Vagina (tissue), 2 donors: ENCODE data around the gene MGMT. TPM values are rescaled to one million over a fixed set of nuclear protein-coding genes. Genes with fewer than 3 reads are reported as not detected.

ENCODE experiments used
- DNase-seq, 2 donors: peaks; one replicate each; pipeline ENCODE4 v3.0.0-alpha.2; 2017; ENCODE audit errors: extremely low spot score in 2 of 2
- H3K27ac ChIP-seq: fragments of 200-600 bp; sonication (generic); one replicate; pipeline ENCODE4 v1.5.1; 2019
- H3K27me3 ChIP-seq: fragments of 200-600 bp; sonication (generic); one replicate; pipeline ENCODE4 v1.5.1; 2019
- H3K36me3 ChIP-seq, 2 donors: fragments of 200-600 bp; sonication (generic); one replicate each; pipeline ENCODE4 v1.5.1; 2017 to 2019
- H3K4me1 ChIP-seq: fragments of 200-600 bp; sonication (generic); one replicate; pipeline ENCODE4 v1.5.1; 2019
- H3K4me3 ChIP-seq, 2 donors: fragments of 200-600 bp; sonication (generic); 1 replicate in 1 of 2; 2 replicates in 1 of 2; pipeline ENCODE4 v1.5.1; 2016 to 2019
- H3K9me3 ChIP-seq: fragments of 200-600 bp; sonication (generic); one replicate; pipeline ENCODE4 v1.5.1; 2019
- CTCF ChIP-seq, 3 experiments: fragments of 450-650 bp in 2 of 3; fragments of 200-600 bp in 1 of 3; sonication (generic) in 1 of 3; IDR thresholded peaks; one replicate each; pipeline ENCODE4 v1.5.1; 2017 to 2019; ENCODE audit warnings: antibody characterized with exemption in 3 of 3, mild to moderate bottlenecking in 2 of 3, moderate library complexity in 2 of 3
- POLR2A ChIP-seq, 2 donors: fragments of 450-650 bp; IDR thresholded peaks; one replicate each; pipeline ENCODE4 v1.6.1; 2017; ENCODE audit warnings: antibody characterized with exemption in 2 of 2, mild to moderate bottlenecking in 2 of 2, moderate library complexity in 2 of 2
- POLR2AphosphoS5 ChIP-seq, 2 donors: sonication (generic); formaldehyde crosslinking; IDR thresholded peaks; one replicate each; pipeline ENCODE4 v1.9.0; 2017; ENCODE audit warnings: antibody characterized with exemption in 2 of 2, mild to moderate bottlenecking in 2 of 2, low read depth in 1 of 2; ENCODE audit not compliant: insufficient read depth in 1 of 2
- intact Hi-C: fragments of 100-400 bp; cut with DNase I; formaldehyde crosslinking; loops from one replicate; pipeline ENCODE4 v1.15.1; 2023
- total RNA-seq: library from RNA; depleted of rRNA; stranded (reverse); fragments of >200 nt; gene quantifications from one replicate; pipeline ENCODE4 v1.2.3, GENCODE V29; 2016

MGMT gene
- total RNA-seq, 1 donor from 2014 or later = 16.0 TPM

DNA sequence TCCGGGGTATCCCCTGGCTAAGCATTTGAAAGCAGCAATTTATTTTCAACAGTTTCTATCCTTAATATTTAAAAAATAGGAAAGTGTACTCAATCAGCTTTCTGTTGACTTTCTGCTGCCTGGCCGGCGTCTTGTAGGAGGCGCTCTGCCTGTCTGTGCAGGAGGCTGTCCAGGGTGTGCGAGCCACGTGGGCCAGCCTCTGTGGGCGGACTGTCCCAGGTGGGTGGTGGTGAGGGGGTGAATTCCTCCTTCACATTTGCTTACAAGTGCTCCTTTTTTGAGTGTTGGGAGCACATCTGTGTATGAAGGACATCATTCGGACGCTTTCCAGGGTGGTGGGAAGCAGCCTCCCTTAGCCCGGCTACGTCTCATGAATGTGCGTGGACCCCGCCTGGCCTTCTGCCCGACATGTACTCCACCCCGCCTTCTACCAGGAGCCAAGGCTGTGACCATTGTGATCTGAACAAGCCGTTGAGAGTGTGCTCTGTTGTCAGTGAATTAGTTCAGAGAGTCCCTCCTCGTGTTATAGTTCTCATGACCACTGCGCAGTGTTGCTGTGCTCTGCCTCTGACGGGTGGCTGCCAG, 114.9 kb downstream of the MGMT start:
- TF ChIP-seq CTCF (IDR thresholded peaks at IDR 0.05) = no peak
- no peak for TF ChIP-seq POLR2A (IDR thresholded peaks at IDR 0.05)
- no peak for TF ChIP-seq POLR2AphosphoS5 (IDR thresholded peaks at IDR 0.05; ENCODE audit: insufficient read depth in 1 of 2, low read depth in 1 of 2)
- no peak for DNase-seq
- intact Hi-C loops = no loop called here

DNA sequence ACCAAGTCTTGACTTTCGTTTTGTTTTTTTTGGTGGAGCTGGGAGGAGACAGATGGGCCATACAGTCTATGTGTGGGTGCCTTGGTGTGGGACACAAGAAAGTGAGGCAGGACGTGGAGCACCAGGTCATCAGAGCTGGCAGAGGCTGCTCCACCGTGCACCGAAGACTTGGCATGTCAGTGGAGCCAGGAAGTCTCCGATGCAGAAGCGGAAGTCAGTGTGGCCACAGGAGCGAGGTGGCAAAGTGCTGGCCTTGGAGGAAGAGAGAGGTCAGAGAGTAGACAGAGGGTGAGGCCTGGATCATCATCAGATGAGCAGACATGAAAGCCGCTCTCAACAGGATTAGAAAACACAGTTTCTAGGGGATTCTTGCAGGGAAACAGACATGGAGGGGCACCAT, 116.8 kb downstream of the MGMT start:
- intact Hi-C loops = no loop called here
- Histone ChIP-seq H3K27me3 (no peaks in the 10 kb centered on the region), H3K9me3 (peaks cover 14% of the 10 kb centered on the region), H3K36me3 (no peaks in the 10 kb centered on the region), H3K4me1 (no peaks in the 10 kb centered on the region), H3K4me3 (no peak overlapping the region), H3K27ac (no peak overlapping the region)
- TF ChIP-seq CTCF (IDR thresholded peaks at IDR 0.05) = no peak
- no peak for TF ChIP-seq POLR2A (IDR thresholded peaks at IDR 0.05)
- TF ChIP-seq POLR2AphosphoS5 (IDR thresholded peaks at IDR 0.05; ENCODE audit: insufficient read depth in 1 of 2, low read depth in 1 of 2) = no peak
- no peak for DNase-seq

More for the DNA sequence above, 114.9 kb downstream of the MGMT start:
- no peaks in the 10 kb centered on the region for H3K4me1 ChIP-seq
- H3K4me3 ChIP-seq = no peak overlapping the region
- no peaks in the 10 kb centered on the region for H3K27me3 ChIP-seq
- no peaks in the 10 kb centered on the region for H3K36me3 ChIP-seq
- H3K9me3 ChIP-seq = peaks cover 7% of the 10 kb centered on the region
- H3K27ac ChIP-seq = no peak overlapping the region

GRCh38 chr10:129586898-129587443, 119.9 kb downstream of the MGMT start:
- no peaks in the 10 kb centered on the region for H3K4me1 ChIP-seq
- intact Hi-C loops = no loop called here
- H3K4me3 ChIP-seq = no peak overlapping the region
- no peak overlapping the region for H3K27ac ChIP-seq
- H3K9me3 ChIP-seq = peaks cover 14% of the 10 kb centered on the region
- no peak for DNase-seq
- no peaks in the 10 kb centered on the region for H3K27me3 ChIP-seq
- no peak for TF ChIP-seq CTCF (IDR thresholded peaks at IDR 0.05)
- TF ChIP-seq POLR2A (IDR thresholded peaks at IDR 0.05) = no peak
- TF ChIP-seq POLR2AphosphoS5 (IDR thresholded peaks at IDR 0.05; ENCODE audit: insufficient read depth in 1 of 2, low read depth in 1 of 2) = no peak
- H3K36me3 ChIP-seq = no peaks in the 10 kb centered on the region

GRCh38 chr10:129589546-129589945, 122.5 kb downstream of the MGMT start:
- H3K27ac ChIP-seq = no peak overlapping the region
- intact Hi-C loops = no loop called here
- no peak for DNase-seq
- H3K27me3 ChIP-seq = no peaks in the 10 kb centered on the region
- no peaks in the 10 kb centered on the region for H3K4me1 ChIP-seq
- H3K9me3 ChIP-seq = peaks cover 14% of the 10 kb centered on the region
- TF ChIP-seq POLR2A (IDR thresholded peaks at IDR 0.05) (no peak), POLR2AphosphoS5 (IDR thresholded peaks at IDR 0.05; ENCODE audit: insufficient read depth in 1 of 2, low read depth in 1 of 2) (no peak), CTCF (IDR thresholded peaks at IDR 0.05) (no peak)
- H3K4me3 ChIP-seq = no peak overlapping the region
- H3K36me3 ChIP-seq = no peaks in the 10 kb centered on the region

DNA sequence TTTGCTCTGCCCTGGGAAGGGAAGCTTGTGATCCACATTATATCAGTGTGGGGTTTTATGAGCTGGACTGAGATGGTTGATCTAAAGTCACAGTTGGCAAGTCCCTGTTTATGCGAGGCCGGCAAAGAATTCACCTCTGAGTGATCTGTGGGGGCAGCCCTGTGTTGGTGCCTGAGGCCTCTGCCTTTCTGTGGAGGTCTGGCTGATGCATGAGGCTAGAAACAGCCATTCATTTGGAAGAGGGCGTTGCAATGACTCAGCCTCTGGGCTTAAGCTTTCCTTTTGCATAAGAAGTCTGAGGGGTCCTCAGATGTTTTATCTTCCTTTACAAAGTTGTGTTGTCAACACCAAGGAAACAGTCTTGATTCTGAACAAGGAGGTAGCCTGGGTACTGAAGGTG, 126.9 kb downstream of the MGMT start:
- TF ChIP-seq POLR2AphosphoS5 (IDR thresholded peaks at IDR 0.05; ENCODE audit: insufficient read depth in 1 of 2, low read depth in 1 of 2) = no peak
- no peak for TF ChIP-seq CTCF (IDR thresholded peaks at IDR 0.05)
- TF ChIP-seq POLR2A (IDR thresholded peaks at IDR 0.05) = no peak
- DNase-seq = no peak
- intact Hi-C loops = no loop called here
- Histone ChIP-seq H3K9me3 (no peaks in the 10 kb centered on the region), H3K4me3 (no peak overlapping the region), H3K27ac (no peak overlapping the region), H3K27me3 (no peaks in the 10 kb centered on the region), H3K4me1 (no peaks in the 10 kb centered on the region), H3K36me3 (no peaks in the 10 kb centered on the region)
